Measurements from ENCODE around the gene NIPBL.
A peak's percentile ranks its signal among the peaks of the same experiment; 100 is the strongest.

The NIPBL gene

DNA sequence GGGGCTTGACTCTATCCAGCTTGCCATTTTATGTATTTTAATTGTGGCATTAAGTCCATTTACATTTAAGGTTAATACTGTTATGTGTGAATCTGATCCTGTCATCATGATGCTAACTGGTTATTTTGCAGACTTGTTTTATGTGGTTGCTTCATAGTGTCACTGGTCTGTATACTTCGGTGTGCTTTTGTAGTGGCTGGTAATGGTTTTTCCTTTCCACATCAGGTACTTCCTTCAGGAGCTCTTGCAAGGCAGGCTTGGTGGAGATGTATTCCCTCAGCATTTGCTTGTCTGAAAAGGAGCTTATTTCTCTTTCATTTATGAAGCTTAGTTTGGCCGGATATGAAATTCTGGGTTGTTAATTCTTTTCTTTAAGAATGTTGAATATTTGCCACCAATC, 226.7 kb downstream of the NIPBL start:
- ATAC-seq = no peak

DNA sequence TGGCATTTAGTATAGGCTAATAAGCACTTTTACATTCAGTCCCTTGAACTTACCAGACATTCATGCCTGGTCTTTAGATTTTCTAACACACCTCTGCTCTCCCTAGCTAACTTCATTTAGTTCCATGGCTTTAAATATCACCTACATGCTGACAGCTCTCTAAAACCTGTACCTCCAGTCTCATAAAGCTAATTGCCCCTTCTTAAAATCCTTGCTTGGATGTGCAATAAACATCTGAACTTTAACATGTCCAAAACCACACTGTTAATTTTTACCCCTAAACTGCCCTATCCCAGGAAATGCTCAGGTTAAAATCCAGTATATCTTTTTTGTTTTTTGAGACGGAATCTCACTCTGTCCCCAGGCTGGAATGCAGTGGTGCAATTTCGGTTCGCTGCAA, 232.8 kb downstream of the NIPBL start:
- no peak for ATAC-seq

DNA sequence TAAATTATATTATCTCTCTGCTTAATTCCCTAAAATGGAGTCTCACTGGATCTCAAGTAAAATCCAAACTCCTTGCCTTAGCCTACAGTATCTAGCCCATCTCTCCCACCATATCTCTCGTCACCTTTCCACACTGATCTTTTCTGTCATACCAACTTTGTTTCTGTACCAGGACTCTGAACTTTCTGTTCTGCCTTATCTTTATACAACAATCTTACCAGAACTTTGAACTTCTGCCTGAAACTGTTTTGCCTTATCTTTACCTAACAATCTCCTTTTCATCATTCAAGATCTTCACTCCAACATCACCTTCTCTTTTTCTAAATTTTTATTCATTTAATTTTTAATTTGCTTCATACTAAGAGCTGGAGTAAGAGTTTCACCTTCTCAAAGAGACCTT, 233.6 kb downstream of the NIPBL start:
- no peak for ATAC-seq

DNA sequence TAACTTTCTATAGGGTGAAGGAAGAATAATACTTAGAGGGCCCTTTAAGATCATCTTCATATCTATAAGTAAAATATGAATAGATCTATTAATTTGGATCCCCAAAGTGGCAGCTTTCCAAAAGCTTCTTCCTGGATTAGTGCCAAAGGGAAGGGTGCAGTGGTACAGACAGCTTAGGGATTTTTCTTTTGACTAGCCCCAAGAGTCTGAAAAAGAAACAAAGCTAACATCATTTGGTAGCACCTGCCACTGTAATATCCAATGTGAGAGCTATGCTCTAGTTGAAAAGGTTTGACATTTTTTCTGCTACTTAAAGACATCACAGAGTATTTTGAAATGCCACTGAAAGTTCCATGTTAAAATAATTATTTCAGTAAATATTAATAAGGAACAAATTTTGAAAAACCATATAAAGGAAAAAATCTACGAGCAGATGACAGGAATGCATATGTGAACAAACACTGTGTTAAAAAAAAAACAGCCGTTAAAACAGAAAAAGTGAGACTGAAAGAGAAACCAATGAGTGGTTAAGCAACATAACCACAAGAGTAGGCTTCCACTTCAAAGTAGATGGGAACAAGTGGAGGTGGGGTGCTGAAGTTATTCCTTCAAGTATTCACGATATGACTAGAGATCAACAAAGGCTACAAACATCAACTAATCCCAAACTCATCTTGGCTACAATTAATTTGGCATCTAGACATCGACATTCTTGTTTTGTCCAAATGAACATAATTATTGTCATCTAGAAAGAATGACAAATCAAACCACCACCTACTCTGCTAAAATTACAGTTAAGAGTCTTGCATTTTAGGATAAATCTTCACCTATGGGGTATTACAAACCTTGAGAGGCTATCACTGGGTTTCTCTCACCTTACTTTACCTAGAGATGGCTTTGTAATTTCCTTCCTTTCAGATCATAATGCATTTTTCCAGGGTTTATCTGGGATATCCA, 235.1 kb downstream of the NIPBL start:
- peak; percentile 71 to 83 for ATAC-seq

DNA sequence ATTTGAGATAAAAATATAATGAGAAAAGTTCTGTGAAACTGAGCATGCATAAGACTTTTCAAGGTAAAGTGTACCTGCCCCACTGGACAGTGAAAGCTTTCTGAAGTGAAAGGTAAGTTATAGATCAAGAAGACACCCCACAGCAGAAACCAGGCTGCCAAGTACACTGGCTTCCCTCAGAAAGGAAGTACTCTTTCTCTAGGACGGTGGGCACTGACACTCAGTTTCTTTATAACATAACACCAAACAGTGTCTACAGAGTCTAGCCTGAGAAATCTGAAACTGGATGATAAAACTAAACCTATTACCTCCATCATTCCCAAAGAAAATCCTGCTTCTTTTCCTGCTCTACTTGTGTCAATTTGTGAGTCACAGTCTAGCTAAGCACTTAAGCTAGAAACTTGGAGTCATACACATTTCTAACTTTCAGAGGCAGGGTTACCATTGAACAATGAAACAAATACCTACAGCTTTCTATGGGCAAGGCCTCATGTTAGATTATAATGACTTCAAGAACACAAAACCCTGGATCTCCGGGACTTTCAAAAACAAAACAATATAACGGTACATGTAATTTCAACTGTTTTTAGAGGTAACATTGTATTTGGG, 235.9 kb downstream of the NIPBL start:
- ATAC-seq = peak in 1 of 2 donors; percentile 6

Data from activated CD4-positive, CD25-positive, alpha-beta regulatory T cell treated with anti-CD3 and anti-CD28 coated beads, Interleukin-2, amount 50 U/mL, for 24 hours (primary cell).